CD4-positive, alpha-beta T cell treated with Interleukin-2 at 100 ng/mL for 4 hours (primary cell): ENCODE measurements around the gene SNW1.
"Not testable (repeated sequence)": the region's sequence is repeated elsewhere in the genome, so short reads cannot be mapped to it uniquely, and the experiment has no call there.

ENCODE experiments used
- DNase-seq: peaks from one replicate; pipeline ENCODE4 v3.0.0-alpha.2; 2020; ENCODE audit warnings: low spot score

Gene SNW1

GRCh38 chr14:77760381-77761204 lies at the start of gene SNW1:
TSS of gene SNW1 (minus strand) at chr14:77761156. CDS start at chr14:77761127, 29 bp downstream.
- peak; percentile 94 for DNase-seq

GRCh38 chr14:77809011-77809410 lies 48.1 kb upstream of the SNW1 start:
- no peak for DNase-seq

GRCh38 chr14:77808250-77808649 lies 47.3 kb upstream of the SNW1 start:
- DNase-seq, result no peak

GRCh38 chr14:77805706-77806105 lies 44.8 kb upstream of the SNW1 start:
- DNase-seq, result no peak

- peak; percentile 7 for DNase-seq
Measured at GRCh38 chr14:77804592-77804991, 43.6 kb upstream of the SNW1 start.

GRCh38 chr14:77800814-77801213 lies 39.9 kb upstream of the SNW1 start:
- no peak for DNase-seq

- peak; percentile 78 for DNase-seq
Measured at GRCh38 chr14:77799863-77800730, 39.1 kb upstream of the SNW1 start, which contains the start of gene ADCK1. TSS of gene ADCK1 (plus strand) at chr14:77800109. CDS start at chr14:77818979, 18,870 bp downstream.

GRCh38 chr14:77799456-77799855 lies 38.5 kb upstream of the SNW1 start:
- DNase-seq, result not testable (repeated sequence)

GRCh38 chr14:77794357-77794756 lies 33.4 kb upstream of the SNW1 start:
- no peak for DNase-seq

- DNase-seq, result not testable (repeated sequence)
Measured at GRCh38 chr14:77793255-77793654, 32.3 kb upstream of the SNW1 start.

GRCh38 chr14:77791225-77791600 lies 30.3 kb upstream of the SNW1 start:
- DNase-seq, result no peak

GRCh38 chr14:77790566-77791224 lies 29.7 kb upstream of the SNW1 start:
- no peak for DNase-seq

- DNase-seq, result no peak
Measured at GRCh38 chr14:77786148-77786547, 25.2 kb upstream of the SNW1 start.

GRCh38 chr14:77782202-77782601 lies 21.2 kb upstream of the SNW1 start:
- DNase-seq, result no peak

- DNase-seq, result not testable (repeated sequence)
Measured at GRCh38 chr14:77773966-77774365, 13.0 kb upstream of the SNW1 start.

- DNase-seq, result not testable (repeated sequence)
Measured at GRCh38 chr14:77768442-77769069, 7.6 kb upstream of the SNW1 start.

GRCh38 chr14:77763978-77764377 lies 3.0 kb upstream of the SNW1 start:
- DNase-seq, result no peak

GRCh38 chr14:77763316-77763715 lies 2.4 kb upstream of the SNW1 start:
- DNase-seq, result no peak

- no peak for DNase-seq
Measured at GRCh38 chr14:77761205-77761931, 412 bp upstream of the SNW1 start.

- no peak for DNase-seq
Measured at GRCh38 chr14:77752799-77753516, 8.0 kb downstream of the SNW1 start.

GRCh38 chr14:77752266-77752665 lies 8.7 kb downstream of the SNW1 start:
- DNase-seq, result no peak
